Neural progenitor cell (in vitro differentiated cells): Measurements from ENCODE around the gene TOB1. TPM values are rescaled to one million over a fixed set of nuclear protein-coding genes. Genes with fewer than 3 reads are reported as not detected.

Experiments
- DNase-seq: peaks from one replicate; pipeline ENCODE4 v3.0.0-alpha.2; 2016; ENCODE audit warnings: low spot score
- H2AFZ ChIP-seq: fragments of 200-600 bp; sonication (generic); replicated peaks from 2 replicates; pipeline ENCODE4 v1.6.1; 2016; ENCODE audit warnings: antibody characterized with exemption
- H3F3A ChIP-seq: fragments of 200-600 bp; sonication (generic); 2 replicates; pipeline ENCODE4 v1.6.1; 2016; ENCODE audit warnings: antibody characterized with exemption, low read depth
- H3K27ac ChIP-seq: fragments of 200-600 bp; sonication (generic); 2 replicates; pipeline ENCODE4 v1.5.1; 2016; ENCODE audit warnings: mild to moderate bottlenecking
- H3K27me3 ChIP-seq: fragments of 200-600 bp; sonication (generic); 2 replicates; pipeline ENCODE4 v1.6.1; 2016; ENCODE audit warnings: mild to moderate bottlenecking, moderate library complexity
- H3K36me3 ChIP-seq: fragments of 200-600 bp; sonication (generic); 2 replicates; pipeline ENCODE4 v1.5.1; 2016
- H3K4me1 ChIP-seq: fragments of 200-600 bp; sonication (generic); 2 replicates; pipeline ENCODE4 v1.6.1; 2016; ENCODE audit warnings: mixed run types
- H3K4me2 ChIP-seq: fragments of 200-600 bp; sonication (generic); 2 replicates; pipeline ENCODE4 v1.6.1; 2016
- H3K4me3 ChIP-seq: fragments of 200-600 bp; sonication (generic); 2 replicates; pipeline ENCODE4 v1.5.1; 2016
- H3K79me2 ChIP-seq: fragments of 200-600 bp; sonication (generic); 2 replicates; pipeline ENCODE4 v1.6.1; 2016; ENCODE audit warnings: low read depth
- H3K9ac ChIP-seq: fragments of 200-600 bp; sonication (generic); 2 replicates; pipeline ENCODE4 v1.6.1; 2016
- H3K9me3 ChIP-seq: fragments of 200-600 bp; sonication (generic); 2 replicates; pipeline ENCODE4 v1.5.1; 2016; ENCODE audit warnings: low read depth
- H4K20me1 ChIP-seq: fragments of 200-600 bp; sonication (generic); 2 replicates; pipeline ENCODE4 v1.6.1; 2016; ENCODE audit warnings: low read depth
- H3K27ac Mint-ChIP-seq: 3 replicates; pipeline ENCODE4 v1.8.0; 2021; ENCODE audit warnings: mixed read lengths
- H3K27me3 Mint-ChIP-seq: 2 replicates; pipeline ENCODE4 v1.8.0; 2022; ENCODE audit warnings: low read depth, mild to moderate bottlenecking, inconsistent platforms, moderate library complexity, mixed read lengths; ENCODE audit not compliant: insufficient read depth
- H3K36me3 Mint-ChIP-seq: 3 replicates; pipeline ENCODE4 v1.8.0; 2021; ENCODE audit warnings: mixed read lengths
- H3K4me1 Mint-ChIP-seq: 3 replicates; pipeline ENCODE4 v1.8.0; 2021; ENCODE audit warnings: mixed read lengths
- H3K4me3 Mint-ChIP-seq: 3 replicates; pipeline ENCODE4 v1.8.0; 2021; ENCODE audit warnings: mild to moderate bottlenecking, moderate library complexity, mixed read lengths
- H3K9me3 Mint-ChIP-seq: 3 replicates; pipeline ENCODE4 v1.8.0; 2020; ENCODE audit warnings: mixed read lengths
- CTCF ChIP-seq: fragments of 200-600 bp; sonication (generic); IDR thresholded peaks from 2 replicates; pipeline ENCODE4 v1.5.1; 2017; ENCODE audit warnings: antibody characterized with exemption, mild to moderate bottlenecking
- EZH2 ChIP-seq: fragments of 200-600 bp; sonication (generic); IDR thresholded peaks from 2 replicates; pipeline ENCODE4 v1.6.1; 2017; ENCODE audit warnings: antibody characterized with exemption, mild to moderate bottlenecking, moderate library complexity
- EZH2phosphoT487 ChIP-seq: fragments of 200-600 bp; sonication (generic); IDR thresholded peaks from 2 replicates; pipeline ENCODE4 v1.6.1; 2017; ENCODE audit warnings: antibody characterized with exemption
- total RNA-seq: library from RNA; depleted of rRNA; stranded (reverse); fragments of >200 nt; gene quantifications from 2 replicates; pipeline ENCODE4 v1.2.3, GENCODE V29; 2015; ENCODE audit warnings: low replicate concordance

TOB1 gene
- total RNA-seq, 1 donor from 2014 or later, result 18.2 TPM

GRCh38 chr17:50905460-50905803 is 39.3 kb upstream of the TOB1 start:
- H3K27me3 Mint-ChIP-seq, result peaks cover 18% of the 10 kb centered on the region
- peaks cover 62% of the 10 kb centered on the region for H3K4me1 Mint-ChIP-seq
- TF ChIP-seq EZH2, result no peak
- TF ChIP-seq CTCF, result no peak
- no peak for TF ChIP-seq EZH2phosphoT487
- peak overlapping the region; percentile 1 for H3K4me3 Mint-ChIP-seq
- Histone ChIP-seq H3K27ac (no peak overlapping the region), H3K36me3 (no peaks in the 10 kb centered on the region), H3K4me3 (no peak overlapping the region), H2AFZ (no peak overlapping the region), H3K79me2 (no peaks in the 10 kb centered on the region), H3K9ac (no peak overlapping the region), H3K4me1 (peaks cover 57% of the 10 kb centered on the region), H3K27me3 (no peaks in the 10 kb centered on the region), H4K20me1 (no peaks in the 10 kb centered on the region), H3K4me2 (peak overlapping the region; percentile 74), H3K9me3 (no peaks in the 10 kb centered on the region), H3F3A (peaks cover 57% of the 10 kb centered on the region)
- peak overlapping the region; percentile 11 for H3K27ac Mint-ChIP-seq
- no peaks in the 10 kb centered on the region for H3K36me3 Mint-ChIP-seq
- no peak for DNase-seq
- H3K9me3 Mint-ChIP-seq, result no peaks in the 10 kb centered on the region

GRCh38 chr17:50904518-50905459 is 38.6 kb upstream of the TOB1 start:
- H3K27ac Mint-ChIP-seq, result no peak overlapping the region
- peak; percentile 50 for DNase-seq

DNA sequence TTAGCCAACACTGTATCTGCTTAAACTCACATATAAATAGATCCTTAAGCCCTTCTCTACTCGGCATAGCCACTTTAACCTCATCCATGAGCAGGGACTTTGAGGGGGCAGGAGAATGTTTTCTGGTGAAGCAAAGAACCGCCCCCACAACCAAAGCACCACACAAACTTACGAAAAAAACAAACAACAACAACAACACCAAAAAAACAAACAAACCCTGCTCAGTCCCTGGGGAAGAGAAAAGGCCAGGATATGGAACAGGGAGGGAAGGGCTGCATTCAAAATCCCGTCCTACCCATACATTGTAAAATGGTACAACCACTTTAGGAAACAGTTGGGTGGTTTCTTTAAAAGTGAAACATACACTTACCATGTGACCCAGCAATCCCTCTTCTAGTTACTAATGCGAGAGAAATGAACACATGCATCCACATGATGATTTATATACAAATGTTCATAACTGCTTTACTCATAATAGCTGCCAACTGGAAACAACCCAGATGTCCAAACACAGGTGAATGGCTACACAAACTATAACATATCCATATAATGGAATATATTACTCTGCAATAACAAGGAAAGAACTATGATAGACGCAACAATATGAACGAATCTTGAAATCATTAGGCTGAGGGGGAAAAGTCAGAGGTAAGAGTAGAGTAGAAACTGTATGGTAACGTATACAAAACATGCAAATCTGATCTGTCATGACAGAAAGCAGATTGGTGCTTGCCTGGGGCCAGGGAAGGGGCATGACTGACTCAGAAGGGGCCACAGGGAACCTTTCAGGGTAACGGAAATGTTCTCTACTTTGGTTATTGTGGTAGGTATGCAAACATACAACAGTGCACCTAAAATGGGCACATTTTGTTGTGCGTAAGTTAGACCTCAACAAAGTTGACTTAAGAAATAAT is 37.7 kb upstream of the TOB1 start:
- H4K20me1 ChIP-seq, result no peaks in the 10 kb centered on the region
- no peaks in the 10 kb centered on the region for H3K9me3 Mint-ChIP-seq
- no peaks in the 10 kb centered on the region for H3K9me3 ChIP-seq
- no peak for TF ChIP-seq EZH2
- no peak for TF ChIP-seq EZH2phosphoT487
- no peak for TF ChIP-seq CTCF
- H3K9ac ChIP-seq, result no peak overlapping the region
- H3K27me3 Mint-ChIP-seq, result peaks cover 22% of the 10 kb centered on the region
- DNase-seq, result no peak
- H3K4me3 ChIP-seq, result no peak overlapping the region
- H3K27ac ChIP-seq, result no peak overlapping the region
- H3K36me3 ChIP-seq, result no peaks in the 10 kb centered on the region
- H3K4me3 Mint-ChIP-seq, result peak overlapping the region; percentile 58
- H3K4me1 Mint-ChIP-seq, result peaks cover 61% of the 10 kb centered on the region
- H3K4me2 ChIP-seq, result peak overlapping the region; percentile 74
- H3K79me2 ChIP-seq, result no peaks in the 10 kb centered on the region
- H2AFZ ChIP-seq, result peak overlapping the region; percentile 13
- no peaks in the 10 kb centered on the region for H3K36me3 Mint-ChIP-seq
- H3K4me1 ChIP-seq, result peaks cover 59% of the 10 kb centered on the region
- H3F3A ChIP-seq, result peaks cover 59% of the 10 kb centered on the region
- no peaks in the 10 kb centered on the region for H3K27me3 ChIP-seq
- peak overlapping the region; percentile 80 for H3K27ac Mint-ChIP-seq

More at GRCh38 chr17:50904518-50905459, 38.6 kb upstream of the TOB1 start:
- Mint-ChIP-seq H3K4me1 (peaks cover 66% of the 10 kb centered on the region), H3K27me3 (peaks cover 18% of the 10 kb centered on the region), H3K9me3 (no peaks in the 10 kb centered on the region), H3K4me3 (no peak overlapping the region), H3K36me3 (no peaks in the 10 kb centered on the region)
- TF ChIP-seq EZH2, result no peak
- TF ChIP-seq CTCF, result no peak
- no peak for TF ChIP-seq EZH2phosphoT487
- no peaks in the 10 kb centered on the region for H4K20me1 ChIP-seq
- H3K36me3 ChIP-seq, result no peaks in the 10 kb centered on the region
- H3K9me3 ChIP-seq, result no peaks in the 10 kb centered on the region
- H2AFZ ChIP-seq, result peak overlapping the region; percentile 13
- no peaks in the 10 kb centered on the region for H3K79me2 ChIP-seq
- H3K4me1 ChIP-seq, result peaks cover 64% of the 10 kb centered on the region
- no peak overlapping the region for H3K4me3 ChIP-seq
- H3K27me3 ChIP-seq, result no peaks in the 10 kb centered on the region
- H3F3A ChIP-seq, result peaks cover 61% of the 10 kb centered on the region
- peak overlapping the region; percentile 53 for H3K27ac ChIP-seq
- no peak overlapping the region for H3K9ac ChIP-seq
- peak overlapping the region; percentile 74 for H3K4me2 ChIP-seq
